ENCODE measurements around the gene EXT2. TPM values are rescaled to one million over a fixed set of nuclear protein-coding genes. Genes with fewer than 3 reads are reported as not detected.

The EXT2 gene
- total RNA-seq, 4 donors from 2014 or later = 52.6 to 116 (median 81.3) TPM

DNA sequence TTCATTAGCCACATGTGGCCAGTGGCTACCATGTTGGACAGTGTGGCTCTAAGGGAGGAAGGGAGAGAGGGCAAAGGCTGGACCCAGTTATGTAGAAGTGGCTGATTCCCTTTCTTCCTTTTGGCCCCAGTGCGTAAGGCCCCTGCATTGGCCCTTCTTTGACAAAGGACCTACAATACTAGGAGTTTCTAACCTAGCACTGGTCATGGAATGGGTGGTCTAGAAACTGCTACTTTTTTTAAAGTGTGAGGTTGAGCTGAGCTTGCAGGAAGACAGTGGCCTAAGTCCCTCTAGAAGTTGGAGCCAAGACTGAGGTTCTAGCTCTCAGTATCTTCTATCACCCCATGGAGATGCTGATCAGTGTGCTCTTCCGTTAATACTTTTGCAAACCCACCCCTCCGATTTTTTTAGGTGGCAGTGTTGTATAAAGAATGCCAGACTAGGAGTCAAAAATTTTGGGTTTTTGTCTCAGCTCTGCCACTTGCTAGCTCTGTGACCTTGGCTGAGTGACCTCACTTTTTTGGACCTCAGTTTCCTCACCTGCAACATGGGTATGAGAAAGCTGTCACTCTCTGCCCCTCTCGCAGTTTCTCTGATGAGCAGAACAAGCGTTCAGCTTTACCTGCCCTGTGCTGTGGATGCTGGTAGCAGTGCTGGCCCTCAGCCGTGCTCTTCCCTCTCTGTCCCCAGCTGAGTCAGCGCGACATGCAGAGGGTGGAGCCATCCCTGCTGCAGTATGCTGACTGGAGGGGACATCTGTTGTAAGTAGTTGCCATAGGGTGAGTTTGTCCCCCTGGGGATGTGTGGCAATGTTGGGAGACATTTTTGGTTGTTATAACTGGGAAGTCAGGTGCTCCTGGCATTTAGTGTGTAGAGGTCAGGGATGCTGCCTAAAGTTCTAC, 22.5 kb upstream of the EXT2 start:
- Histone ChIP-seq H3K4me3 (no peak overlapping the region), H3K4me1 (no peaks in the 10 kb centered on the region), H3K27me3 (no peaks in the 10 kb centered on the region), H3K9me3 (no peaks in the 10 kb centered on the region), H3K36me3 (no peaks in the 10 kb centered on the region), H3K27ac (no peak overlapping the region)
- DNase-seq = no peak
- intact Hi-C loops (cut with DNase I; ENCODE audit: low total_unique reads) = no loop called here
- TF ChIP-seq POLR2A (IDR thresholded peaks at IDR 0.05) = no peak
- TF ChIP-seq CTCF (IDR thresholded peaks at IDR 0.05) = no peak

DNA sequence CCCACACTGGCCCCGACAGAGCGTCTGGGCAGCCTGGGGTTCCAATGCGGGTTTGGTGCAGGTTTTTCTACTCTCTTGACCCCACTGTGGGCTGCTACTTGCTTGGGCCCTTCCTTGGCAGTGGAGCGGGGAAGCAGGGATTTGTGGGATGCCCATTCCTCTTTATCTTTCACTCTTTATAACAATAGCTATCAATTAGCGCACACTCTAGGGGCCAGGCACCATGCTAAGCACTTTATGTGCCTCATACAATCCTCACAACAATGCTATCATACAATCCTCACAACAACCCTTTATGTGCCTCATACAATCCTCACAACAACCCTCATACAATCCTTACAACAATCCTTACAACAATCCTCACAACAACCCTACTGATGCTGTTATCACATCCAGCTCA, 16.7 kb upstream of the EXT2 start:
- no peak for DNase-seq
- Histone ChIP-seq H3K4me3 (no peak overlapping the region), H3K9me3 (no peaks in the 10 kb centered on the region), H3K27me3 (no peaks in the 10 kb centered on the region), H3K4me1 (no peaks in the 10 kb centered on the region), H3K27ac (no peak overlapping the region), H3K36me3 (no peaks in the 10 kb centered on the region)
- TF ChIP-seq CTCF (IDR thresholded peaks at IDR 0.05) = no peak
- no peak for TF ChIP-seq POLR2A (IDR thresholded peaks at IDR 0.05)
- intact Hi-C loops (cut with DNase I; ENCODE audit: low total_unique reads) = no loop called here

- no peak for DNase-seq
- Histone ChIP-seq H3K36me3 (no peaks in the 10 kb centered on the region), H3K27me3 (no peaks in the 10 kb centered on the region), H3K4me1 (no peaks in the 10 kb centered on the region), H3K9me3 (no peaks in the 10 kb centered on the region), H3K4me3 (no peak overlapping the region), H3K27ac (no peak overlapping the region)
- intact Hi-C loops (cut with DNase I; ENCODE audit: low total_unique reads) = no loop called here
- no peak for TF ChIP-seq CTCF (IDR thresholded peaks at IDR 0.05)
- no peak for TF ChIP-seq POLR2A (IDR thresholded peaks at IDR 0.05)
Observed at GRCh38 chr11:44079376-44079775, 16.1 kb upstream of the EXT2 start.

DNA sequence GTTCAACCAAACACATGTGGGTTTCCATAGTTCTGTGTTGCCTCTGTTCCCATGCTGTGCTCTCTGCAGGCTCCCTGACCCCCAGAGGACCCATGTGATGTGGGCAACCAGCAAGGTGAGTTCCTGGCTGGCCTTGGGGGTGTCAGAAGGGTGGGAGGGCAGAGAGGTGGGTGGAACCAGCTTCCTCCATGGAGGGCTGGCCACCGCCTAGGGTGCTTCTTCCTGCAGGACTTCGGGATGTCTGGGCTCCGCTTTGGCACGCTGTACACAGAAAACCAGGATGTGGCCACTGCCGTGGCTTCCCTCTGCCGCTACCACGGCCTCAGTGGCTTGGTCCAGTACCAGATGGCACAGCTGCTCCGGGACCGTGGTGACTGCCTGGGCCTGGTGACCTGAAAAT, 14.5 kb upstream of the EXT2 start:
- no peaks in the 10 kb centered on the region for H3K36me3 ChIP-seq
- no peak for DNase-seq
- no peaks in the 10 kb centered on the region for H3K9me3 ChIP-seq

More for the DNA sequence above, 14.5 kb upstream of the EXT2 start:
- Histone ChIP-seq H3K27me3 (no peaks in the 10 kb centered on the region), H3K27ac (no peak overlapping the region), H3K4me1 (no peaks in the 10 kb centered on the region), H3K4me3 (no peak overlapping the region)
- intact Hi-C loops (cut with DNase I; ENCODE audit: low total_unique reads) = no loop called here
- TF ChIP-seq CTCF (IDR thresholded peaks at IDR 0.05) (no peak), POLR2A (IDR thresholded peaks at IDR 0.05) (no peak)
